GM23338 (cell line): ENCODE data around the gene GABBR1. TPM values are rescaled to one million over a fixed set of nuclear protein-coding genes. Genes with fewer than 3 reads are reported as not detected.
A peak's percentile ranks its signal among the peaks of the same experiment; 100 is the strongest.

Experiments used
- ATAC-seq: fragments of 200-7000 bp; cut with Tn5 transposase; 3 replicates; pipeline ENCODE4 v1.9.1; 2020
- DNase-seq: peaks from one replicate; pipeline ENCODE4 v3.0.0-alpha.2; 2015; ENCODE audit warnings: low spot score
- H2AFZ ChIP-seq: fragments of 200-600 bp; sonication (generic); 2 replicates; pipeline ENCODE4 v1.8.0; 2016; ENCODE audit warnings: antibody characterized with exemption, mild to moderate bottlenecking, moderate library complexity
- H3F3A ChIP-seq: fragments of 200-600 bp; sonication (generic); replicated peaks from 2 replicates; pipeline ENCODE4 v1.8.0; 2017; ENCODE audit warnings: antibody characterized with exemption, mixed run types, low read depth
- H3K27ac ChIP-seq: fragments of 200-600 bp; sonication (generic); 2 replicates; pipeline ENCODE4 v1.6.1; 2016; ENCODE audit warnings: low read depth
- H3K27me3 ChIP-seq: fragments of 200-600 bp; sonication (generic); 2 replicates; pipeline ENCODE4 v1.8.0; 2016; ENCODE audit warnings: mild to moderate bottlenecking, mixed run types, moderate library complexity; ENCODE audit not compliant: insufficient read depth
- H3K36me3 ChIP-seq: fragments of 200-600 bp; sonication (generic); 2 replicates; pipeline ENCODE4 v1.8.0; 2016; ENCODE audit warnings: mild to moderate bottlenecking; ENCODE audit not compliant: insufficient read depth
- H3K4me1 ChIP-seq: fragments of 200-600 bp; sonication (generic); 2 replicates; pipeline ENCODE4 v1.8.0; 2016; ENCODE audit warnings: mild to moderate bottlenecking, moderate library complexity; ENCODE audit not compliant: insufficient read depth
- H3K4me2 ChIP-seq: fragments of 200-600 bp; sonication (generic); 2 replicates; pipeline ENCODE4 v1.7.1; 2017; ENCODE audit warnings: mixed run types
- H3K4me3 ChIP-seq: fragments of 200-600 bp; sonication (generic); 2 replicates; pipeline ENCODE4 v1.6.1; 2016; ENCODE audit warnings: mixed run types
- H3K79me2 ChIP-seq: fragments of 200-600 bp; sonication (generic); replicated peaks from 2 replicates; pipeline ENCODE4 v1.8.0; 2017; ENCODE audit warnings: mild to moderate bottlenecking; ENCODE audit not compliant: insufficient read depth
- H3K9me2 ChIP-seq: fragments of 200-600 bp; sonication (generic); 2 replicates; pipeline ENCODE4 v1.8.0; 2017; ENCODE audit not compliant: insufficient read depth
- H4K20me1 ChIP-seq: fragments of 200-600 bp; sonication (generic); replicated peaks from 2 replicates; pipeline ENCODE4 v1.8.0; 2017; ENCODE audit warnings: mild to moderate bottlenecking; ENCODE audit not compliant: insufficient read depth
- H3K27ac Mint-ChIP-seq: 2 replicates; pipeline ENCODE4 v1.8.0; 2020; ENCODE audit warnings: inconsistent platforms, mild to moderate bottlenecking, moderate library complexity, mixed read lengths
- H3K27me3 Mint-ChIP-seq: 3 replicates; pipeline ENCODE4 v1.8.0; 2022; ENCODE audit warnings: low read depth, mild to moderate bottlenecking, moderate library complexity, mixed read lengths, inconsistent platforms; ENCODE audit not compliant: insufficient read depth, poor library complexity
- H3K36me3 Mint-ChIP-seq: 3 replicates; pipeline ENCODE4 v1.8.0; 2021; ENCODE audit warnings: low read depth, mild to moderate bottlenecking, inconsistent platforms, moderate library complexity, mixed read lengths
- H3K4me1 Mint-ChIP-seq: 3 replicates; pipeline ENCODE4 v1.8.0; 2020; ENCODE audit warnings: mild to moderate bottlenecking, inconsistent platforms, mixed read lengths
- H3K4me3 Mint-ChIP-seq: 3 replicates; pipeline ENCODE4 v1.8.0; 2021; ENCODE audit warnings: moderate library complexity, mild to moderate bottlenecking, inconsistent platforms, mixed read lengths
- H3K9me3 Mint-ChIP-seq: 3 replicates; pipeline ENCODE4 v1.8.0; 2020; ENCODE audit warnings: moderate library complexity, mild to moderate bottlenecking, inconsistent platforms, mixed read lengths
- CREB1 ChIP-seq: fragments of 250-450 bp; sonication (Bioruptor Pico); IDR thresholded peaks from 2 replicates; pipeline ENCODE4 v1.5.0; 2020; ENCODE audit warnings: low read depth, mild to moderate bottlenecking, moderate library complexity
- CTCF ChIP-seq, 2 experiments: fragments of 200-600 bp in 1 of 2; sonication (generic) in 1 of 2; conservative IDR thresholded peaks; 2 replicates each; pipeline versions ENCODE4 v1.5.1 to v1.6.1; 2016 to 2017; ENCODE audit warnings: antibody characterized with exemption in 2 of 2, low read depth in 2 of 2, mild to moderate bottlenecking in 2 of 2, moderate library complexity in 1 of 2
- ETS1 ChIP-seq: IDR thresholded peaks from 2 replicates; pipeline ENCODE4 v1.6.1; 2016; ENCODE audit warnings: antibody characterized with exemption
- EZH2 ChIP-seq: fragments of 200-600 bp; sonication (generic); IDR thresholded peaks from one replicate; pipeline ENCODE4 v1.8.0; 2017; ENCODE audit warnings: antibody characterized with exemption, mild to moderate bottlenecking, low read depth; ENCODE audit not compliant: unreplicated experiment
- EZH2phosphoT487 ChIP-seq: fragments of 200-600 bp; sonication (generic); IDR thresholded peaks from one replicate; pipeline ENCODE4 v1.8.1; 2018; ENCODE audit warnings: antibody characterized with exemption; ENCODE audit not compliant: unreplicated experiment
- JUNB ChIP-seq: IDR thresholded peaks from one replicate; pipeline ENCODE4 v1.6.1; 2016; ENCODE audit warnings: antibody characterized with exemption; ENCODE audit not compliant: unreplicated experiment
- NANOG ChIP-seq: IDR thresholded peaks from 2 replicates; pipeline ENCODE4 v1.6.1; 2016; ENCODE audit warnings: antibody characterized with exemption, borderline replicate concordance
- POLR2AphosphoS5 ChIP-seq: IDR thresholded peaks from 2 replicates; pipeline ENCODE4 v1.6.1; 2016; ENCODE audit warnings: antibody characterized with exemption, low read depth
- REST ChIP-seq: IDR thresholded peaks from one replicate; pipeline ENCODE4 v1.6.1; 2018; ENCODE audit warnings: antibody characterized with exemption; ENCODE audit not compliant: unreplicated experiment
- STAT1 ChIP-seq: IDR thresholded peaks from one replicate; pipeline ENCODE4 v1.6.1; 2016; ENCODE audit warnings: antibody characterized with exemption; ENCODE audit not compliant: unreplicated experiment
- ZNF114 ChIP-seq: fragments of 250-450 bp; sonication (Bioruptor Pico); IDR thresholded peaks from 2 replicates; pipeline ENCODE4 v1.5.0; 2020; ENCODE audit warnings: mild to moderate bottlenecking, moderate library complexity
- ZNF331 ChIP-seq: fragments of 250-450 bp; sonication (Bioruptor Pico); IDR thresholded peaks from 2 replicates; pipeline ENCODE4 v1.5.0; 2020; ENCODE audit warnings: low read depth, mild to moderate bottlenecking, moderate library complexity
- ZNF462 ChIP-seq: fragments of 250-450 bp; sonication (Bioruptor Pico); IDR thresholded peaks from 2 replicates; pipeline ENCODE4 v1.5.0; 2020; ENCODE audit warnings: mild to moderate bottlenecking, moderate library complexity
- polyA plus RNA-seq: library from polyadenylated mRNA; unstranded; fragments of >200 nt; fragmentation: Nextera tagmentation; extraction: Ambion mirVana; gene quantifications from 2 replicates; pipeline ENCODE4 v1.2.1, GENCODE V29; 2016
- total RNA-seq: library from RNA; depleted of rRNA; stranded (reverse); fragments of >200 nt; shearing (Covaris generic); gene quantifications from 2 replicates; pipeline ENCODE4 v1.2.3, GENCODE V29; 2014

Gene GABBR1
- total and polyA plus RNA-seq, 2 experiments from 2014 or later, result 42.8 to 78.9 TPM

GRCh38 chr6:29624520-29624961, 8.4 kb downstream of the GABBR1 start:
- peaks cover 39% of the 10 kb centered on the region for H3K36me3 ChIP-seq
- H3K27me3 Mint-ChIP-seq, result peaks cover 38% of the 10 kb centered on the region
- H3K36me3 Mint-ChIP-seq, result peaks cover 65% of the 10 kb centered on the region
- H3K9me2 ChIP-seq, result no peaks in the 10 kb centered on the region
- peaks cover 72% of the 10 kb centered on the region for H3K4me1 Mint-ChIP-seq
- peak overlapping the region; percentile 86 for H3K4me3 Mint-ChIP-seq
- DNase-seq (peak; percentile 58), ATAC-seq (no peak)
- H3K9me3 Mint-ChIP-seq, result no peaks in the 10 kb centered on the region
- no peak overlapping the region for H2AFZ ChIP-seq
- peak overlapping the region; percentile 98 for H3K4me2 ChIP-seq
- H3K27ac Mint-ChIP-seq, result peak overlapping the region; percentile 47
- H3K27ac ChIP-seq, result peak overlapping the region; percentile 86
- H3K4me3 ChIP-seq, result peak overlapping the region; percentile 96
- TF ChIP-seq ZNF462, result no peak
- peak; percentile 45 for TF ChIP-seq NANOG
- TF ChIP-seq STAT1, result no peak
- TF ChIP-seq CREB1, result no peak
- TF ChIP-seq ZNF331, result no peak
- no peak for TF ChIP-seq EZH2
- TF ChIP-seq ETS1, result peak; percentile 39; the same call in 1 of the 2 replicates
- TF ChIP-seq ZNF114 (CRISPR knock-in tag), result no peak
- no peak for TF ChIP-seq POLR2AphosphoS5
- no peak for TF ChIP-seq REST
- no peak for TF ChIP-seq JUNB
- TF ChIP-seq EZH2phosphoT487, result no peak
- TF ChIP-seq CTCF (conservative IDR thresholded peaks at IDR 0.05; ENCODE audit: low read depth in 2 of 2), result no peak
- peaks cover 51% of the 10 kb centered on the region for H3F3A ChIP-seq
- peaks cover 79% of the 10 kb centered on the region for H3K79me2 ChIP-seq
- H3K4me1 ChIP-seq, result peaks cover 60% of the 10 kb centered on the region
- no peaks in the 10 kb centered on the region for H3K27me3 ChIP-seq
- peaks cover 24% of the 10 kb centered on the region for H4K20me1 ChIP-seq
